ENCODE results near the gene ZFR. TPM values are rescaled to one million over a fixed set of nuclear protein-coding genes. Genes with fewer than 3 reads are reported as not detected.
A peak's percentile ranks its signal among the peaks of the same experiment; 100 is the strongest.

ZFR gene
- total RNA-seq, 2 donors from 2014 or later, result 65.7 to 66.0 TPM

DNA sequence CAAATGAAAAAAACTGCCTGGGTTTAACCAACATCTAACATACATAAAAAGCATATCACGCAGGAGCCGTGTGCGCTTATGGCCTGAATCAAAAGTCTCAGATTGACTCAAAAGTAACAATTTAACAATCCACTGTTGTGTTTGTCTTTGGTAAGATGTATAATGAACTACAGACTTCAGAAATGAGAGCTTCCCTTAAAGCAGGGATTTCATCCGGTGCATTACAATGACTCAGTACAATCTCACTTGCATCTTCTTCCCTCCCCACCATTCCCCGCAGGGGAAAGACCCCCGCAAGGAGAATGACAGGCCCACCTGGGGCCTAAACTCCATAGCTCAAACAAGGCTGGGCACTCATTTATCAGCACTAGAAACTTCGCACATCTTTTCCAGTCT, 1.4 kb downstream of the ZFR start:
- Histone ChIP-seq H3K36me3 (no peaks in the 10 kb centered on the region), H3K27me3 (no peaks in the 10 kb centered on the region), H3K4me3 (peak overlapping the region; percentile 90 to 96), H3K9me3 (no peaks in the 10 kb centered on the region), H3K27ac (peak overlapping the region; percentile 86 to 97), H3K4me1 (peaks cover 0 to 32% of the 10 kb centered on the region in 2 donors)
- DNase-seq (ENCODE audit: low spot score), result no peak
- TF ChIP-seq, protein P1, sequence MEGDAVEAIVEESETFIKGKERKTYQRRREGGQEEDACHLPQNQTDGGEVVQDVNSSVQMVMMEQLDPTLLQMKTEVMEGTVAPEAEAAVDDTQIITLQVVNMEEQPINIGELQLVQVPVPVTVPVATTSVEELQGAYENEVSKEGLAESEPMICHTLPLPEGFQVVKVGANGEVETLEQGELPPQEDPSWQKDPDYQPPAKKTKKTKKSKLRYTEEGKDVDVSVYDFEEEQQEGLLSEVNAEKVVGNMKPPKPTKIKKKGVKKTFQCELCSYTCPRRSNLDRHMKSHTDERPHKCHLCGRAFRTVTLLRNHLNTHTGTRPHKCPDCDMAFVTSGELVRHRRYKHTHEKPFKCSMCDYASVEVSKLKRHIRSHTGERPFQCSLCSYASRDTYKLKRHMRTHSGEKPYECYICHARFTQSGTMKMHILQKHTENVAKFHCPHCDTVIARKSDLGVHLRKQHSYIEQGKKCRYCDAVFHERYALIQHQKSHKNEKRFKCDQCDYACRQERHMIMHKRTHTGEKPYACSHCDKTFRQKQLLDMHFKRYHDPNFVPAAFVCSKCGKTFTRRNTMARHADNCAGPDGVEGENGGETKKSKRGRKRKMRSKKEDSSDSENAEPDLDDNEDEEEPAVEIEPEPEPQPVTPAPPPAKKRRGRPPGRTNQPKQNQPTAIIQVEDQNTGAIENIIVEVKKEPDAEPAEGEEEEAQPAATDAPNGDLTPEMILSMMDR (IDR thresholded peaks at IDR 0.05), result no peak

DNA sequence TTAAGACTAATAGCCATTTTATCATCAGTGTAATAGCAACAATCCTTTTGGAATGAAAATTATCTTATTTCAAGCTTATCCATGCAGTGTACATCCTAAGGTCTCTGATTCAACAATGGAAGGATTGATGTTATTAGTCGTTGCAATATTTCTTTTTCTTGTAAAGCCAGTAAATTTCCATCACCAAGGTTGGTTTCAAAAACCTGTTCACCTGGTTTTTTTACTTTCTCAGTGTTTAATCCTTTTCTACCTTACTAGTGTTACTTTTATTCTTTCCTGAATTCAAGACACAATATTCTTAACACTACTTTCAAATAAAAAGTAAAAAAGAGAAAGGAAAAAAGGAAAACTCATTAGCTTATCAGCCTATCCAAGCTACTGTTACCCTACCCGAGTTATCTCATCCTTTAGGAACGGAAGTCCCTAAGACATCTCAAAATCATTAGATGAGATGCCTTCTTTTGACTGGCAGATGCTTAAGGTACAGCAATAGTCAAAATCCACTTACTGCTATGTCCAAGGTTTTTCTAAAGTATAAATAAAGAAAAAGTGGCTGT, 5.4 kb downstream of the ZFR start:
- DNase-seq (ENCODE audit: low spot score), result no peak

DNA sequence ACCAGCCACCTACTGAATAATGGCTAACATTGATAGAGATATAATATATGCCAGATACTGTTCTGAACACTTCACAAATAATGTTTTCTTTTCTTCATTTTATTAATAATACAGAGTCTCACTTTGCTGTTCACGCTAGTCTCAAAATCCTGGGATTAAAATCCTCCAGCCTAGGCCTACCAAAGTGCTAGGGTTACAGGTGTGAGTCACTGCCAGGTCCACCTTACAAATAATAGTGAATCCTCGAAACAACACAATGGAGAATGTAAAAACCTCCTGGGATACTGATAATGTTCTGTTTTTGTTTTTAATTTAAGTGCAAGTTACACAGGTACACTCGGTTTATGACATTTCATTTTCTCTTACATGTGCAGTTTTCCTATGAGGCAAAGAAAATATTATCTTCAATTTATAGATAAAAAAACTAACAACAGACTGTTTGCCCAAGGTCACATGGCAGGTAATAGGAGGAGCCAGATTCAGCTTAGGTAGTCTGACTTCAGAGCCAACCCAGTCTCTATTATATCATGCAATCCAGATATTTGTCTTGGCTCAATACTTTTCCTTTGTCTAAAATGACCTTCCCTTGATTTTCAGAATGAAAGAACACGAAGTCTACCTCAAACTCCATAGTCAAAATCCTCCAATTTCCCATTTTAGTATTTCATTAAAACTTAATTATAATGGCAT, 7.8 kb downstream of the ZFR start:
- H3K27ac ChIP-seq, result no peak overlapping the region
- peaks cover 0 to 20% of the 10 kb centered on the region in 2 donors for H3K4me1 ChIP-seq
- TF ChIP-seq, protein P1 (IDR thresholded peaks at IDR 0.05), result no peak
- no peaks in the 10 kb centered on the region for H3K36me3 ChIP-seq
- DNase-seq (ENCODE audit: low spot score), result no peak
- H3K27me3 ChIP-seq, result no peaks in the 10 kb centered on the region
- H3K4me3 ChIP-seq, result no peak overlapping the region
- H3K9me3 ChIP-seq, result no peaks in the 10 kb centered on the region

More for the DNA sequence above, 5.4 kb downstream of the ZFR start:
- Histone ChIP-seq H3K4me1 (peaks cover 0 to 39% of the 10 kb centered on the region in 2 donors), H3K9me3 (no peaks in the 10 kb centered on the region), H3K27me3 (no peaks in the 10 kb centered on the region), H3K36me3 (no peaks in the 10 kb centered on the region), H3K4me3 (no peak overlapping the region), H3K27ac (no peak overlapping the region)
- TF ChIP-seq, protein P1 (IDR thresholded peaks at IDR 0.05), result no peak

DNA sequence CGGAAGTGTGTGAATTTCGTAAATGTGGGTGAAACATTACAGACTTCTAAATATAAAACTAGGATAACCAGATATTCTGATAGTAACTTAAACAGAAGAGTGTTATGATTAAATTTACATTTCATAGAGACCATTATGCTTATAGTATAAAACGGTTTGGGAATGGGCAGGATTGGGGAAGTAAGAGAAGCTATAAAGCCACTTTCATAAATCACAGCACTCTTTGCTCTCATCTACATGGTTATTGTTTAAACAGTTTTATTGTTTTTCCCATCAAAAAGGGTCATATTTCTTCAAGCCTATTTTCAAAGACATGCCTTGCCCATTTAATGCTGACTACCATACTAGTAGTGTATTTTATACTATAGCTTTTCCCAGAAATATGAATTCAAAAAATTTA, 9.2 kb downstream of the ZFR start:
- Histone ChIP-seq H3K4me1 (peaks cover 0 to 17% of the 10 kb centered on the region in 2 donors), H3K27ac (no peak overlapping the region), H3K36me3 (no peaks in the 10 kb centered on the region), H3K27me3 (no peaks in the 10 kb centered on the region), H3K9me3 (no peaks in the 10 kb centered on the region), H3K4me3 (no peak overlapping the region)
- DNase-seq (ENCODE audit: low spot score), result no peak
- TF ChIP-seq, protein P1 (IDR thresholded peaks at IDR 0.05), result no peak

DNA sequence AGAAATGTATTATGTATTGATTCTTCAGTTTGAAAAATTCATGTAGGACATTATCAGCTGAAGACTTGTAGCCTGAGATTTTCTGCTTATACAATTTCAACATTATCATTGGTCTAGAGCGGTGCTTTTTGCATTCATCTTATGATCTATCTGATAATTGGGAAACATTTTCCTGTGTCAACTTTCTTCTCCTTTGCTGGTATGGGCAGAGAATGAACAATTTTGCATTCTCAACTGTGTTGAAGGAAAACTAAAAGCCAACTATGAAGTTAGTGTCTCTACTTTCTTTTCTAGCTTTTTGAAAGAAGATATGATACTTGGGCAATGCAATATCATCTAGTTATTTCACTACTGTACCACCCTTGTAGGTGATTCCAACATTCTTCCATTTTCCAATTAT, 10.3 kb downstream of the ZFR start:
- TF ChIP-seq, protein P1 (IDR thresholded peaks at IDR 0.05), result no peak
- H3K4me3 ChIP-seq, result no peak overlapping the region
- DNase-seq (ENCODE audit: low spot score), result no peak
- no peaks in the 10 kb centered on the region for H3K36me3 ChIP-seq
- H3K27ac ChIP-seq, result no peak overlapping the region
- H3K9me3 ChIP-seq, result no peaks in the 10 kb centered on the region
- H3K4me1 ChIP-seq, result peaks cover 0 to 20% of the 10 kb centered on the region in 2 donors
- no peaks in the 10 kb centered on the region for H3K27me3 ChIP-seq
